Measurements from ENCODE around the gene TMEM184A. TPM values are rescaled to one million over a fixed set of nuclear protein-coding genes. Genes with fewer than 3 reads are reported as not detected.
A peak's percentile ranks its signal among the peaks of the same experiment; 100 is the strongest.

TMEM184A gene
- total RNA-seq, 1 donor from 2014 or later: not detected

GRCh38 chr7:1510780-1511154 lies 45.2 kb downstream of the TMEM184A start:
- Histone ChIP-seq H3K27ac (no peak overlapping the region), H3K4me1 (peaks cover 6 to 21% of the 10 kb centered on the region in 2 donors), H3K36me3 (no peaks in the 10 kb centered on the region), H3K9me3 (no peaks in the 10 kb centered on the region), H3K27me3 (no peaks in the 10 kb centered on the region), H3K4me3 (no peak overlapping the region)
- intact Hi-C loops (cut with DNase I): no loop called here
- TF ChIP-seq CTCF (IDR thresholded peaks at IDR 0.05): no peak
- no peak for DNase-seq (ENCODE audit: low spot score in 2 of 2)

DNA sequence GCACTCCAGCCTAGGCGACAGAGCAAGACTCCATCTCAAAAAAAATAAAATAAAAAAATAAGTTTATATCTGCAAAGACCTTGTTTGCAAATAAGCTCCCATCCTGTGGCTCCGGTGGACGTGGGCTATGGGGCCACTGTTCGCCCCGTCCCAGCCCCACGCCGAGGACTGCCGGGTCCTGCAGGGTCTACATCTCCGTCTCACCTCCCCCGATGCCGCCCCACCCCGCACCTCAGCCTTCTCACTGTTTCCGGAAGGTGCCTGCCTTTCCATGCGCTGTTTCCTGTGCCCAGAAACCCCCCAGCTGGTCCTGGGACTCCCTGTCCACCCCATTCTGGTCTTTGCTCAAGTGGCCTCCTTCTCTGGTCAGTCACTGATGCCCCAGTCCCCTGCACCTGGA lies 46.8 kb downstream of the TMEM184A start:
- Histone ChIP-seq H3K27me3 (no peaks in the 10 kb centered on the region), H3K4me3 (no peak overlapping the region), H3K9me3 (no peaks in the 10 kb centered on the region), H3K36me3 (no peaks in the 10 kb centered on the region), H3K27ac (no peak overlapping the region), H3K4me1 (peaks cover 6 to 15% of the 10 kb centered on the region in 2 donors)
- DNase-seq (ENCODE audit: low spot score in 2 of 2): no peak
- no peak for TF ChIP-seq CTCF (IDR thresholded peaks at IDR 0.05)
- intact Hi-C loops (cut with DNase I): no loop called here

GRCh38 chr7:1508277-1508758 lies 47.7 kb downstream of the TMEM184A start:
- intact Hi-C loops (cut with DNase I): no loop called here

GRCh38 chr7:1505731-1506550 lies 50.1 kb downstream of the TMEM184A start:
- Histone ChIP-seq H3K4me1 (peaks cover 10% of the 10 kb centered on the region in 2 donors), H3K36me3 (peaks cover 16 to 19% of the 10 kb centered on the region in 2 donors), H3K4me3 (no peak overlapping the region), H3K27me3 (no peaks in the 10 kb centered on the region), H3K9me3 (no peaks in the 10 kb centered on the region), H3K27ac (no peak overlapping the region)
- intact Hi-C loops (cut with DNase I): no loop called here
- no peak for TF ChIP-seq CTCF (IDR thresholded peaks at IDR 0.05)
- no peak for DNase-seq (ENCODE audit: low spot score in 2 of 2)

More at GRCh38 chr7:1508277-1508758, 47.7 kb downstream of the TMEM184A start:
- Histone ChIP-seq H3K27ac (no peak overlapping the region), H3K36me3 (no peaks in the 10 kb centered on the region), H3K4me1 (peaks cover 4 to 10% of the 10 kb centered on the region in 2 donors), H3K27me3 (no peaks in the 10 kb centered on the region), H3K4me3 (no peak overlapping the region), H3K9me3 (no peaks in the 10 kb centered on the region)
- no peak for DNase-seq (ENCODE audit: low spot score in 2 of 2)
- no peak for TF ChIP-seq CTCF (IDR thresholded peaks at IDR 0.05)

GRCh38 chr7:1503816-1504775 lies 51.9 kb downstream of the TMEM184A start, which contains the start of gene INTS1:
Gene INTS1, minus strand, starts transcription at chr7:1504389. Its CDS starts 429 bp downstream, at chr7:1503960.
- Histone ChIP-seq H3K36me3 (peaks cover 34 to 37% of the 10 kb centered on the region in 2 donors), H3K4me3 (peak within 1 kb of the TSS; percentile 79 to 93), H3K27me3 (no peaks in the 10 kb centered on the region), H3K9me3 (no peaks in the 10 kb centered on the region), H3K4me1 (peaks cover 10% of the 10 kb centered on the region in 2 donors), H3K27ac (peak within 1 kb of the TSS; percentile 53 to 71)
- peak; percentile 59 to 97 (median 71) for TF ChIP-seq CTCF (IDR thresholded peaks at IDR 0.05)
- peak; percentile 42 to 93 for DNase-seq (ENCODE audit: low spot score in 2 of 2)
- intact Hi-C loops (cut with DNase I): loop anchor here (1.0 kb wide), 3 partner anchors 26 to 65 kb away; partner anchors contain the start of gene MAFK
